ENCODE data around the gene SLC6A19. TPM values are rescaled to one million over a fixed set of nuclear protein-coding genes. Genes with fewer than 3 reads are reported as not detected.

Gene SLC6A19
- polyA plus RNA-seq, 3 donors, result not detected

GRCh38 chr5:1210832-1211251, 9.4 kb downstream of the SLC6A19 start:
- H3K4me3 ChIP-seq (replicated peaks in 1 of 3; ENCODE audit: low read depth in 2 of 3, low read length in 3 of 3), result no peak overlapping the region
- TF ChIP-seq CTCF (IDR thresholded peaks at IDR 0.05), result no peak
- no peak overlapping the region for H3K27ac ChIP-seq (ENCODE audit: low read depth in 1 of 2, low read length in 2 of 2)
- no peaks in the 10 kb centered on the region for H3K27me3 ChIP-seq (ENCODE audit: control insufficient read depth in 2 of 2, insufficient read depth in 2 of 2, low read length in 2 of 2)
- H2AFZ ChIP-seq (ENCODE audit: insufficient read depth, low read depth, low read length, poor library complexity, severe bottlenecking), result no peak overlapping the region
- 78% methylated on average over 21 of the region's 21 CpGs for WGBS (ENCODE audit: insufficient coverage)
- peaks cover 0 to 5% of the 10 kb centered on the region in 2 donors for H3K9me3 ChIP-seq (replicated peaks in 1 of 2; ENCODE audit: control insufficient read depth in 1 of 2, insufficient read depth in 1 of 2, low read length in 2 of 2)
- H4K20me1 ChIP-seq (ENCODE audit: insufficient read depth, low read length), result no peaks in the 10 kb centered on the region
- intact Hi-C loops (cut with micrococcal nuclease), result no loop called here
- H3K9ac ChIP-seq (ENCODE audit: insufficient read depth, low read length, poor library complexity, severe bottlenecking), result no peak overlapping the region
- no peaks in the 10 kb centered on the region for H3K79me2 ChIP-seq (ENCODE audit: insufficient read depth, low read length)
- peaks cover 1 to 6% (median 4%) of the 10 kb centered on the region in 7 donors for H3K9me3 Mint-ChIP-seq
- DNase-seq, result no peak
- H3K36me3 Mint-ChIP-seq, result no peaks in the 10 kb centered on the region
- no peaks in the 10 kb centered on the region for H3K4me1 Mint-ChIP-seq
- no peak overlapping the region for H3K4me3 Mint-ChIP-seq
- H3K4me2 ChIP-seq (replicated peaks; ENCODE audit: extremely low read depth, low read length, poor library complexity, severe bottlenecking), result no peak overlapping the region
- no peak overlapping the region for H3K27ac Mint-ChIP-seq
- H3K36me3 ChIP-seq (replicated peaks in 1 of 2; ENCODE audit: control insufficient read depth in 1 of 2, insufficient read depth in 2 of 2, low read length in 2 of 2), result no peaks in the 10 kb centered on the region
- no peaks in the 10 kb centered on the region for H3K4me1 ChIP-seq (ENCODE audit: control insufficient read depth in 1 of 2, insufficient read depth in 2 of 2, low read length in 2 of 2)
- H3K27me3 Mint-ChIP-seq (ENCODE audit: low read depth in 3 of 3), result peaks cover 2 to 9% (median 4%) of the 10 kb centered on the region in 3 donors

- intact Hi-C loops (cut with micrococcal nuclease), result no loop called here
- Mint-ChIP-seq H3K27ac (no peak overlapping the region), H3K4me1 (no peaks in the 10 kb centered on the region), H3K9me3 (peaks cover 3 to 10% (median 4%) of the 10 kb centered on the region in 7 donors), H3K27me3 (ENCODE audit: low read depth in 3 of 3) (peaks cover 0 to 10% (median 2%) of the 10 kb centered on the region in 3 donors), H3K36me3 (no peaks in the 10 kb centered on the region), H3K4me3 (no peak overlapping the region)
- H3K9me3 ChIP-seq (replicated peaks in 1 of 2; ENCODE audit: control insufficient read depth in 1 of 2, insufficient read depth in 1 of 2, low read length in 2 of 2), result peaks cover 0 to 10% of the 10 kb centered on the region in 2 donors
- H2AFZ ChIP-seq (ENCODE audit: insufficient read depth, low read depth, low read length, poor library complexity, severe bottlenecking), result no peak overlapping the region
- DNase-seq, result no peak
- H3K27me3 ChIP-seq (ENCODE audit: control insufficient read depth in 2 of 2, insufficient read depth in 2 of 2, low read length in 2 of 2), result no peaks in the 10 kb centered on the region
- H3K27ac ChIP-seq (ENCODE audit: low read depth in 1 of 2, low read length in 2 of 2), result no peak overlapping the region
- no peaks in the 10 kb centered on the region for H3K4me1 ChIP-seq (ENCODE audit: control insufficient read depth in 1 of 2, insufficient read depth in 2 of 2, low read length in 2 of 2)
- H3K79me2 ChIP-seq (ENCODE audit: insufficient read depth, low read length), result no peaks in the 10 kb centered on the region
- TF ChIP-seq CTCF (IDR thresholded peaks at IDR 0.05), result no peak
- no peaks in the 10 kb centered on the region for H3K36me3 ChIP-seq (replicated peaks in 1 of 2; ENCODE audit: control insufficient read depth in 1 of 2, insufficient read depth in 2 of 2, low read length in 2 of 2)
- no peaks in the 10 kb centered on the region for H4K20me1 ChIP-seq (ENCODE audit: insufficient read depth, low read length)
- H3K4me3 ChIP-seq (replicated peaks in 1 of 3; ENCODE audit: low read depth in 2 of 3, low read length in 3 of 3), result no peak overlapping the region
- 97% methylated on average over 9 of the region's 9 CpGs for WGBS (ENCODE audit: insufficient coverage)
- H3K9ac ChIP-seq (ENCODE audit: insufficient read depth, low read length, poor library complexity, severe bottlenecking), result no peak overlapping the region
- H3K4me2 ChIP-seq (replicated peaks; ENCODE audit: extremely low read depth, low read length, poor library complexity, severe bottlenecking), result no peak overlapping the region
Observed at GRCh38 chr5:1211701-1212100, 10.3 kb downstream of the SLC6A19 start.

Data from CD14-positive monocyte (primary cell).